K562 (cell line): ENCODE results near the gene SORT1. TPM values are rescaled to one million over a fixed set of nuclear protein-coding genes. Genes with fewer than 3 reads are reported as not detected.
A peak's percentile ranks its signal among the peaks of the same experiment; 100 is the strongest.

Experiments
- FOXP4 ChIP-seq: sonication (generic); formaldehyde crosslinking; IDR thresholded peaks from 2 replicates; pipeline ENCODE4 v1.8.0; 2022; ENCODE audit warnings: mild to moderate bottlenecking, missing genetic modification reagents, borderline replicate concordance
- HNRNPL ChIP-seq: fragments of 200-400 bp; formaldehyde crosslinking; IDR thresholded peaks from 2 replicates; pipeline ENCODE4 v1.6.1; 2017; ENCODE audit warnings: low read depth, mild to moderate bottlenecking, low read length
- NCOA2 ChIP-seq, 2 experiments: fragments of 450-650 bp; IDR thresholded peaks; 2 replicates each; pipeline ENCODE4 v1.6.1; 2018; ENCODE audit warnings: mild to moderate bottlenecking in 2 of 2, moderate library complexity in 1 of 2; ENCODE audit not compliant: partially characterized antibody in 2 of 2
- NCOA6 ChIP-seq: fragments of 450-650 bp; IDR thresholded peaks from 2 replicates; pipeline ENCODE4 v1.6.1; 2017; ENCODE audit warnings: mild to moderate bottlenecking
- NRF1 ChIP-seq, 2 experiments: fragments of 450-650 bp; IDR thresholded peaks in 1 of 2; conservative IDR thresholded peaks in 1 of 2; 2 replicates each; pipeline ENCODE4 v1.6.1; 2014; ENCODE audit warnings: mild to moderate bottlenecking in 2 of 2
- PCBP1 ChIP-seq: fragments of 200-400 bp; formaldehyde crosslinking; IDR thresholded peaks from 2 replicates; pipeline ENCODE4 v1.6.1; 2018; ENCODE audit warnings: mild to moderate bottlenecking, low read depth, low read length; ENCODE audit not compliant: poor library complexity, severe bottlenecking
- TGIF2 ChIP-seq: sonication (generic); formaldehyde crosslinking; IDR thresholded peaks from 2 replicates; pipeline ENCODE4 v1.8.1; 2022; ENCODE audit warnings: mild to moderate bottlenecking, missing genetic modification reagents, moderate library complexity
- ZNF134 ChIP-seq: fragments of 250-450 bp; sonication (Bioruptor Pico); conservative IDR thresholded peaks from 2 replicates; pipeline ENCODE4 v1.4.0; 2020
- ZNF146 ChIP-seq: IDR thresholded peaks from one replicate; pipeline ENCODE4 v1.6.1; 2018; ENCODE audit warnings: missing compliant biosample characterization; ENCODE audit not compliant: unreplicated experiment
- ZNF24 ChIP-seq: fragments of 450-650 bp; IDR thresholded peaks from 2 replicates; pipeline ENCODE4 v1.6.1; 2016
- ZNF398 ChIP-seq: fragments of 250-450 bp; sonication (Bioruptor Pico); IDR thresholded peaks from 2 replicates; pipeline ENCODE4 v1.8.0; 2021; ENCODE audit warnings: moderate library complexity, mild to moderate bottlenecking, inconsistent platforms
- polyA plus RNA-seq, 8 experiments: library from polyadenylated mRNA; depleted of rRNA in 4 of 8; stranded (reverse) in 5 of 8; unstranded in 3 of 8; fragments of >200 nt; fragmentation: Nextera tagmentation in 2 of 8; fragmentation: Illumina TruSeq in 1 of 8; extraction: Ambion mirVana in 2 of 8; extraction: Trizol in 1 of 8; gene quantifications; 2 replicates each; pipeline versions ENCODE4 v1.2.1 to v1.2.3, GENCODE V29; 2011 to 2014; ENCODE audit warnings: inconsistent platforms in 1 of 8, missing spikeins in 1 of 8
- total RNA-seq, 7 experiments: library from RNA; depleted of rRNA in 6 of 7; stranded (reverse); fragments of >200 nt in 6 of 7; fragmentation: Illumina TruSeq in 2 of 7; extraction: Trizol in 2 of 7; gene quantifications; 2 replicates each; pipeline versions ENCODE4 v1.2.1 to v1.2.3, GENCODE V29; 2011 to 2021; ENCODE audit warnings: low replicate concordance in 1 of 7
- TF ChIP-seq, protein P1 (sequence below): fragments of 450-650 bp; IDR thresholded peaks from 2 replicates; pipeline ENCODE4 v1.6.1; 2018; ENCODE audit not compliant: partially characterized antibody
- TF ChIP-seq, protein P2 (sequence below): IDR thresholded peaks from 2 replicates; pipeline ENCODE4 v1.6.1; 2012; ENCODE audit warnings: low read depth, low read length, improper control_type of control experiment, borderline replicate concordance

SORT1 gene
- total and polyA plus RNA-seq, 9 of the 15 experiments (the other 6 are each of a cell fraction or from before 2014, with no cell fraction given) = 27.4 to 112 (median 65.0) TPM

GRCh38 chr1:109282952-109283747, 114.6 kb downstream of the SORT1 start, which contains the start of gene PSRC1 (continued):
- TF ChIP-seq, protein P1, sequence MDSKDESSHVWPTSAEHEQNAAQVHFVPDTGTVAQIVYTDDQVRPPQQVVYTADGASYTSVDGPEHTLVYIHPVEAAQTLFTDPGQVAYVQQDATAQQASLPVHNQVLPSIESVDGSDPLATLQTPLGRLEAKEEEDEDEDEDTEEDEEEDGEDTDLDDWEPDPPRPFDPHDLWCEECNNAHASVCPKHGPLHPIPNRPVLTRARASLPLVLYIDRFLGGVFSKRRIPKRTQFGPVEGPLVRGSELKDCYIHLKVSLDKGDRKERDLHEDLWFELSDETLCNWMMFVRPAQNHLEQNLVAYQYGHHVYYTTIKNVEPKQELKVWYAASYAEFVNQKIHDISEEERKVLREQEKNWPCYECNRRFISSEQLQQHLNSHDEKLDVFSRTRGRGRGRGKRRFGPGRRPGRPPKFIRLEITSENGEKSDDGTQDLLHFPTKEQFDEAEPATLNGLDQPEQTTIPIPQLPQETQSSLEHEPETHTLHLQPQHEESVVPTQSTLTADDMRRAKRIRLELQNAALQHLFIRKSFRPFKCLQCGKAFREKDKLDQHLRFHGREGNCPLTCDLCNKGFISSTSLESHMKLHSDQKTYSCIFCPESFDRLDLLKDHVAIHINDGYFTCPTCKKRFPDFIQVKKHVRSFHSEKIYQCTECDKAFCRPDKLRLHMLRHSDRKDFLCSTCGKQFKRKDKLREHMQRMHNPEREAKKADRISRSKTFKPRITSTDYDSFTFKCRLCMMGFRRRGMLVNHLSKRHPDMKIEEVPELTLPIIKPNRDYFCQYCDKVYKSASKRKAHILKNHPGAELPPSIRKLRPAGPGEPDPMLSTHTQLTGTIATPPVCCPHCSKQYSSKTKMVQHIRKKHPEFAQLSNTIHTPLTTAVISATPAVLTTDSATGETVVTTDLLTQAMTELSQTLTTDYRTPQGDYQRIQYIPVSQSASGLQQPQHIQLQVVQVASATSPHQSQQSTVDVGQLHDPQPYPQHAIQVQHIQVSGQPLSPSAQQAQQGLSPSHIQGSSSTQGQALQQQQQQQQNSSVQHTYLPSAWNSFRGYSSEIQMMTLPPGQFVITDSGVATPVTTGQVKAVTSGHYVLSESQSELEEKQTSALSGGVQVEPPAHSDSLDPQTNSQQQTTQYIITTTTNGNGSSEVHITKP = no peak
- TF ChIP-seq ZNF146 (CRISPR knock-in tag) (no peak), PCBP1 (peak; percentile 79), NCOA6 (no peak), ZNF134 (CRISPR knock-in tag) (no peak), HNRNPL (no peak), FOXP4 (CRISPR knock-in tag) (no peak), NCOA2 (IDR thresholded peaks at IDR 0.05; ENCODE audit: partially characterized antibody in 2 of 2) (no peak), ZNF398 (CRISPR knock-in tag) (no peak), NRF1 (conservative IDR thresholded peaks at IDR 0.05 in 1 of 2, IDR thresholded peaks at IDR 0.05 in 1 of 2) (peak; percentile 95), TGIF2 (CRISPR knock-in tag) (no peak), ZNF24 (no peak)
- TF ChIP-seq, protein P2, sequence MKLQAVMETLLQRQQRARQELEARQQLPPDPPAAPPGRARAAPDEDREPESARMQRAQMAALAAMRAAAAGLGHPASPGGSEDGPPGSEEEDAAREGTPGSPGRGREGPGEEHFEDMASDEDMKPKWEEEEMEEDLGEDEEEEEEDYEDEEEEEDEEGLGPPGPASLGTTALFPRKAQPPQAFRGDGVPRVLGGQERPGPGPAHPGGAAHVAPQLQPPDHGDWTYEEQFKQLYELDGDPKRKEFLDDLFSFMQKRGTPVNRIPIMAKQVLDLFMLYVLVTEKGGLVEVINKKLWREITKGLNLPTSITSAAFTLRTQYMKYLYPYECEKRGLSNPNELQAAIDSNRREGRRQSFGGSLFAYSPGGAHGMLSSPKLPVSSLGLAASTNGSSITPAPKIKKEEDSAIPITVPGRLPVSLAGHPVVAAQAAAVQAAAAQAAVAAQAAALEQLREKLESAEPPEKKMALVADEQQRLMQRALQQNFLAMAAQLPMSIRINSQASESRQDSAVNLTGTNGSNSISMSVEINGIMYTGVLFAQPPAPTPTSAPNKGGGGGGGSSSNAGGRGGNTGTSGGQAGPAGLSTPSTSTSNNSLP = no peak
